Endothelial cell of umbilical vein (primary cell): Measurements from ENCODE around the gene GAL3ST2. TPM values are rescaled to one million over a fixed set of nuclear protein-coding genes. Genes with fewer than 3 reads are reported as not detected.

Experiments
- BruUV-seq: library from RNA; stranded (reverse); fragments of 400-500 nt; replicated peaks from 2 replicates; lab custom pipeline; 2021; lab: Mats Ljungman, UMichigan
- CTCF ChIA-PET: fragments of 300-600, 350-600 bp; sonication (Branson Sonifier 250); formaldehyde crosslinking; loops from one replicate; lab custom pipeline; 2021; ENCODE audit warnings: antibody characterized with exemption, inconsistent platforms; lab: Charles Lee
- POLR2A ChIA-PET: fragments of 300-600, 350-600 bp; sonication (Branson Sonifier 250); formaldehyde crosslinking; loops from one replicate; lab custom pipeline; 2021; ENCODE audit warnings: antibody characterized with exemption, inconsistent platforms; lab: Charles Lee
- DNase-seq: peaks from one replicate; pipeline ENCODE4 v3.0.0-alpha.2; 2011; ENCODE audit warnings: low read depth, low spot score
- FAIRE-seq: peaks from 2 replicates; lab custom pipeline; 2011; peaks lifted over from hg19 to GRCh38; lab: Jason Lieb, UNC
- H2AFZ ChIP-seq: 2 replicates; pipeline ENCODE4 v1.6.0; 2012; ENCODE audit warnings: low read depth, low read length, control low read depth, inconsistent platforms
- H3K27ac ChIP-seq: 2 replicates; pipeline ENCODE4 v1.5.1; 2011; ENCODE audit warnings: low read depth, mild to moderate bottlenecking, control low read depth, low read length, moderate library complexity; ENCODE audit not compliant: insufficient read depth
- H3K27me3 ChIP-seq, 2 experiments: 2 replicates each; pipeline versions ENCODE4 v1.6.0 to v1.6.1; 2011; ENCODE audit warnings: low read length in 2 of 2, mixed read lengths in 1 of 2; ENCODE audit not compliant: control insufficient read depth in 2 of 2, insufficient read depth in 2 of 2
- H3K36me3 ChIP-seq, 2 experiments: 2 replicates in 1 of 2; 3 replicates in 1 of 2; pipeline ENCODE4 v1.5.1; 2011; ENCODE audit warnings: low read length in 2 of 2, mild to moderate bottlenecking in 1 of 2, moderate library complexity in 1 of 2; ENCODE audit not compliant: control insufficient read depth in 2 of 2, insufficient read depth in 2 of 2; ENCODE audit errors: extremely low read depth in 1 of 2
- H3K4me1 ChIP-seq: 3 replicates; pipeline ENCODE4 v1.5.1; 2011; ENCODE audit warnings: mild to moderate bottlenecking, low read length; ENCODE audit not compliant: control insufficient read depth, insufficient read depth; ENCODE audit errors: extremely low read depth
- H3K4me2 ChIP-seq: 2 replicates; pipeline ENCODE4 v1.6.1; 2011; ENCODE audit warnings: low read length, control low read depth, mixed read lengths; ENCODE audit not compliant: insufficient read depth
- H3K4me3 ChIP-seq, 3 experiments: fragments of 200-600 bp in 1 of 3; sonication (generic), shearing (Covaris generic) in 1 of 3; replicated peaks in 1 of 3; 2 replicates each; pipeline ENCODE4 v1.5.1; 2011 to 2016; ENCODE audit warnings: control low read depth in 3 of 3, low read length in 3 of 3, mild to moderate bottlenecking in 2 of 3, inconsistent platforms in 1 of 3, low read depth in 1 of 3, moderate library complexity in 1 of 3; ENCODE audit not compliant: insufficient read depth in 1 of 3
- H3K79me2 ChIP-seq: 2 replicates; pipeline ENCODE4 v1.6.0; 2012; ENCODE audit warnings: low read length, inconsistent platforms; ENCODE audit not compliant: control insufficient read depth, insufficient read depth
- H3K9ac ChIP-seq: replicated peaks from 2 replicates; pipeline ENCODE3; 2011; ENCODE audit warnings: low read length, control low read depth; ENCODE audit not compliant: insufficient read depth; ENCODE audit errors: extremely low read depth
- H3K9me1 ChIP-seq: replicated peaks from 3 replicates; pipeline ENCODE4 v1.6.0; 2011; ENCODE audit warnings: mild to moderate bottlenecking, low read length; ENCODE audit not compliant: control insufficient read depth, insufficient read depth; ENCODE audit errors: extremely low read depth
- H3K9me3 ChIP-seq: replicated peaks from 2 replicates; pipeline ENCODE4 v1.5.1; 2012; ENCODE audit warnings: low read length, inconsistent platforms; ENCODE audit not compliant: control insufficient read depth, insufficient read depth
- H4K20me1 ChIP-seq: replicated peaks from 2 replicates; pipeline ENCODE3; 2011; ENCODE audit warnings: mild to moderate bottlenecking, low read length; ENCODE audit not compliant: control insufficient read depth, insufficient read depth; ENCODE audit errors: extremely low read depth
- MYC ChIP-seq: IDR thresholded peaks from one replicate; pipeline ENCODE4 v1.6.1; 2011; ENCODE audit warnings: mild to moderate bottlenecking, low read depth, low read length
- dilution Hi-C: fragments of 300-500 bp; cut with MboI; formaldehyde crosslinking; loops from one replicate; pipeline ENCODE4 v1.15.0; 2019; ENCODE audit warnings: low sequenced_read_pairs; ENCODE audit not compliant: extremely low pct_ligation_motif_present
- intact Hi-C: fragments of 100-400 bp; cut with micrococcal nuclease; formaldehyde crosslinking; loops from one replicate; pipeline ENCODE4 v1.10.0; 2022
- polyA plus RNA-seq, 4 experiments: library from polyadenylated mRNA; depleted of rRNA in 3 of 4; stranded (reverse) in 3 of 4; unstranded in 1 of 4; fragments of >200 nt; gene quantifications; 2 replicates each; pipeline versions ENCODE4 v1.2.1 to v1.2.3, GENCODE V29; 2011 to 2012; ENCODE audit warnings: missing spikeins in 1 of 4
- total RNA-seq: library from RNA; stranded (reverse); gene quantifications from 2 replicates; pipeline ENCODE4 v1.2.3, GENCODE V29; 2021

GAL3ST2 gene
- total and polyA plus RNA-seq, 2 donors (not counting 3 experiments of a cell fraction or from before 2014, with no cell fraction given) = not detected

- TF ChIP-seq MYC = no peak
- Histone ChIP-seq H3K27me3 (no peaks in the 10 kb centered on the region), H3K36me3 (peaks cover 0 to 2% of the 10 kb centered on the region in 2 experiments), H4K20me1 (no peaks in the 10 kb centered on the region), H3K4me1 (peaks cover 2% of the 10 kb centered on the region), H3K9me3 (no peaks in the 10 kb centered on the region), H3K4me2 (no peak overlapping the region), H3K79me2 (no peaks in the 10 kb centered on the region), H3K9me1 (no peaks in the 10 kb centered on the region), H3K4me3 (no peak overlapping the region), H3K9ac (no peak overlapping the region), H2AFZ (no peak overlapping the region), H3K27ac (no peak overlapping the region)
- intact Hi-C loops (no loop called here), dilution Hi-C loops (no loop called here)
- no peak for FAIRE-seq
- ChIA-PET POLR2A (no interaction called here), CTCF (no interaction called here)
- no peak for DNase-seq
- no TSS peak for BruUV-seq
Observed at GRCh38 chr2:241768251-241768711, 8.3 kb upstream of the GAL3ST2 start.

- H3K27ac ChIP-seq = no peak overlapping the region
- H3K4me2 ChIP-seq = no peak overlapping the region
- no peak overlapping the region for H3K4me3 ChIP-seq
- POLR2A ChIA-PET = no interaction called here
- intact Hi-C loops = no loop called here
- no peaks in the 10 kb centered on the region for H3K27me3 ChIP-seq
- BruUV-seq = no TSS peak
- dilution Hi-C loops = no loop called here
- H3K36me3 ChIP-seq = peaks cover 0 to 2% of the 10 kb centered on the region in 2 experiments
- no peaks in the 10 kb centered on the region for H3K79me2 ChIP-seq
- no peak overlapping the region for H2AFZ ChIP-seq
- DNase-seq (no peak), FAIRE-seq (no peak)
- no peaks in the 10 kb centered on the region for H3K9me1 ChIP-seq
- H4K20me1 ChIP-seq = no peaks in the 10 kb centered on the region
- no peak for TF ChIP-seq MYC
- peaks cover 2% of the 10 kb centered on the region for H3K4me1 ChIP-seq
- H3K9me3 ChIP-seq = no peaks in the 10 kb centered on the region
- no peak overlapping the region for H3K9ac ChIP-seq
- CTCF ChIA-PET = no interaction called here
Observed at GRCh38 chr2:241768850-241769249, 7.8 kb upstream of the GAL3ST2 start.
